ENCODE measurements around the gene FANCF.

FANCF gene

DNA sequence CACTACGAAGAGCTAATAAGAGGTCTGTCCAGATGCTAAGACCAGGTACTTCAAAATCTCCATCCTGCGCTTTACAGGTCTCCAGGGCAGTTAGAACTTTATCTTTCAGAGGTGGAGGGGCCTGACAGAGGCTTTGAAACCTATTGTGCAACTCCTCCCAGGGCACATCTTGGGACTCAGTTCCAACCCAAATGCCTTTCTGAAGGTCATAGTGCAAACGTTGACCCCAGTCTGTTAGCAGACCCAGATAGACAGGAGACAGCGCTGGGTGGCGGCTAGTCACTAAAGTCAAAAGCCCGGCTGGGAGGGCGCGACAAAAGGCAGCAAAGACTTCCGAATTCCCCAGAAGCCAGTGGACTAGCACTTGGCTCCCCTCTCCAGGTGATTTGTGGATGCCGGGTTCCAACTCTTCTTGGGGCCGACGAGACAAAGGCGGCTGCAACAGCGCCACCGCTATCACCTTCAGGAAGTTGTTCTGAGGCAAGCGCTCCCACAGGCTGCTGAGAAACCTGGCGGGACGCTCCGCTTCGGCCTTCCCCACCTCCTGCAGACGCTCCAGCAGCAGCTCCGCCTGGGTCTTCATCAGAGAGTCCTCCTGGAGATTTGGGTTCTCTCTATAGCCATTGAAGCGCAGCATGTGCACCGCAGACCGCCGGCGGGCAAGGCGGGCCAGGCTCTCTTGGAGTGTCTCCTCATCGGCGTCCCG lies 728 bp downstream of the FANCF start:
- peak; percentile 65 for DNase-seq

DNA sequence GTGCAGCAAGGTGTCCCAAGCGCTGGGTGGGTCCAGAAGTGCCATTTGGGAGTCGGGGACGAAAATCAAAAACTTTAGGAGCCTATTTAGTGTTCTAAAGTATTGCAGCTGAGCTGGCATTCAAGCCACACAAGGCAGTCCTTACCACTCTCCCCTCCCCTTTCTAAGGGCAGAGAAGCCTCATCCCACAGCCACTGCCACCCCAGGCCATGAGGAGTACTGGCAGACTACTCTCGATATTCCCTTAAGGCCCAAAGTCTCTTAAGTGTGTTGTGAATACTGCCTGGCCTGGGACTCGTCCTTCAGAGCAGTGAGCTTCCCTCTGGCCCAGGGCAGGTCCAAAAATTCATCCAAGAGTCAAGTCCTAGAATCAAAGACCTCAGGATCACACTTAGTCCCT lies 7.8 kb downstream of the FANCF start:
- no peak for DNase-seq

DNA sequence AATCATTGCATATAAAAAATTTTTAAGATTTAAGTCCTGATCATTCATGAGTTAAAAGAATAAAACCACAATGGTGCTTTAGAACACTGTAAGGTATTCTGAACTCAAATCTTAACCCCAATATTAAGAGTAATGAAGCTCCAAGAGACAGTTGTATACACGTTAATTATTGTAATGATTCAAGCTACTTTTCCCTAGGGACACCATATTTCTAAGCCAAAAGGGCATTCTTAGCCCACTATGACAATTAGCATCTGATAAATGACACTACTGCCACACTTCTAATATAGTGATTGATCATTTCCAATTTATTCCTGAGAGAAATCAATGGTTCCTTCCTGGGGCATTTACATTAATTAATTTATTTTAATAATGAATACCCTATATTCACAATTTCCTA lies 21.7 kb downstream of the FANCF start:
- DNase-seq, result no peak

DNA sequence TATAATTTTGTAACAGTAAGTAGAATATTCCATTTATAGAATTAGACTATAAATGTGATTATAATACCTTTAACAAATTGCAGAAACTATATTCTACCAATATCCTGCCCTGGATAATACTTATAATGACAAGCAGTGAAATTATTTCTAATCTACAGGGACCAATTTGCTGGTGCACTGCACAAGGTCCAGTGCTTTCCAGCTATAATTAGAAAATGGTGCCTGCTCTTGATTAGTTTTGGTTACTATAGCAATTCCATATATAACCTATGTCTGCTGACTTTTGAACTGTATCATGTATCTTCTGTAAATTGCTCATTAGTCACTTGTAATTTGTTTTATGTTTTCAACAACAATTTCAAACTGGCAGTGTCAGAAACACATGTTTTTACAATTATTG lies 23.1 kb downstream of the FANCF start:
- no peak for DNase-seq

DNA sequence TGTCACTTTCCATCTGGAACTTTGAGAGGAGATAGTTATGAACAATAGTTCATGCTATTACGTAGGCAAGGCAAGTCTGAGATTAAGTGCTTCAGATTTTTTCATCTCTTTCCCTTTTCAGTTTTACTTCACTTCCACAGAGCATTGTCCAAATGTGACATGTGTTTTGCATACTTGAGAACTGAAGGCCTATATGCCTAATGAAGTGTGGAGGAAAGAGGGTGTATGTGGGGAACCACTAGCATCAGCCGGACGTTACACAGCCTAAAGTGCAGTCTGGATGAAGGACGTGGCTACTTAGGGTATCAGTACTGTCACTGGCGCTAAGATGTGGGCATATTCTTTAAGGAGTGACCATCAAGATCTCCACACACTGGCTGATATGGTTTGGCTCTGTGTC lies 26.2 kb downstream of the FANCF start:
- DNase-seq, result no peak

DNA sequence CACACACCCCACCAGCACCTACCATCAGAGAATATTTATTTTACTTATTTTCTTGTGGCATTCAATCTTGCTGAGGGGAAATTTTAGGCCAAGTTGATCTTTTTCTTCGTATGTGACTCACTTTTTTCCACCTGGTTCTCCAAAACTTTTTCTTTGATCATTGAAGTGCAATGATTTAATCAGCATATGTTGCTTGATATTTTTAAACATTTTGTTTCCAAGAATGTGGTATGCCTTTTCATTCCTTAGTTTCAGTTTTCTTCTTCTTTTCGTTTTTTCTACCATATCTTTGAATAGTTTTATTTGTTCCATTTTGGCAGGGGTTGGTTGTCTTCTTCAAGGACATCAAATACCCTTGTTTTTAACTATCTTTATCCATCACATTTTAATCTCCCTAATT lies 28.6 kb downstream of the FANCF start:
- DNase-seq, result no peak

DNA sequence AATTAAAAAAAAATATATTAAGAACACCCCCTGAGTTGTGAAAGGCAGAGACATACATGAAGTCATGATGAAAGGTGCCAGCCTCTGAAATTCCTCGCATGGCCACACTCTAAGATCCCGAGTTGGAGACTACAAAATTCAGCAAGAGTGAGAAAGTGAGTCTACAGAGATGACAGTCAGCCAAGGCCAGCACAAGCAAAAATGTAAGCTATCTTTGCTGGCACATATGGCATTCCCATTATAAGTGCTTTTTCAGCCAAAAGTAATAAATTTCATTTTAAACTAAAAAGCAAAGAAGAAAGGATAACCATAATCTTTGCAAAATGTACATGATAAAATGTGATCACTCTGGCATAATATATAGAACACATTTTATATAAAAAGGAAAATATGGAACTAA lies 40.6 kb downstream of the FANCF start:
- DNase-seq, result no peak

DNA sequence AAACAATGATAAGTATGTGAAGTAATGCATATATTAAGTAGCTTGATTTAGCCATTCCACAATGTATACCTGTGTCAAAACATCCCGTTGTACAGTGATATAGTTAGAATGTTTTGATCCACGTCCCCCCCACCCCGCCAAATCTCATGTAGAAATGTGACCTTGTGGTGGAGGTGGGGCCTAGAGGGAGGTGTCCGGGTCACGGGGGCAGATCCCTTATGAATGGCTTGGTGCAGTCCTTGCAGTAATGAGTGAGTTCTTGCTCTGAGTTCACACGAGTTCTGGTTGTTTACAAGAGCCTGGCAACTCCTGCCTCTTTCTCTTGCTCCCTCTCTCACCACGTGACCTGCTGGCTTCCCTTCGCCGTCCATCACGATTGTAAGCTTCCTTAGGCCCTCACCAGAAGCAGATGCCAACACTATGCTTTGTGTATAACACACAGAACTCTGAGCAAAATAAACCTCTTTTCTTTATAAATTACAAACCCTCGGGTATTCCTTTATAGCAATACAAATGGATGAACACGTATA lies 41.6 kb downstream of the FANCF start:
- DNase-seq, result no peak

DNA sequence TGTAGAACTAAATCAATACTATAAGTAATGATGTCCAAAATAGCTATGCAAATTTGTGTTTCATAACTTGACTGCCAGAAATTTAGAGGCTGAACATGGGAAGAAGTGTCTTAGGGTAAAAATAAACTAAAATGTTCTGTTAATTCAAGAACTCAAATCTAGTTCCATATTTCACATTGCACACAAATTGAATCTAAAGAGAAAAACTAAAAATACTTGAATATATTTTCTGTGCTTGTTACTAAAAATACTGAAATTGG lies 43.5 kb downstream of the FANCF start:
- no peak for DNase-seq

DNA sequence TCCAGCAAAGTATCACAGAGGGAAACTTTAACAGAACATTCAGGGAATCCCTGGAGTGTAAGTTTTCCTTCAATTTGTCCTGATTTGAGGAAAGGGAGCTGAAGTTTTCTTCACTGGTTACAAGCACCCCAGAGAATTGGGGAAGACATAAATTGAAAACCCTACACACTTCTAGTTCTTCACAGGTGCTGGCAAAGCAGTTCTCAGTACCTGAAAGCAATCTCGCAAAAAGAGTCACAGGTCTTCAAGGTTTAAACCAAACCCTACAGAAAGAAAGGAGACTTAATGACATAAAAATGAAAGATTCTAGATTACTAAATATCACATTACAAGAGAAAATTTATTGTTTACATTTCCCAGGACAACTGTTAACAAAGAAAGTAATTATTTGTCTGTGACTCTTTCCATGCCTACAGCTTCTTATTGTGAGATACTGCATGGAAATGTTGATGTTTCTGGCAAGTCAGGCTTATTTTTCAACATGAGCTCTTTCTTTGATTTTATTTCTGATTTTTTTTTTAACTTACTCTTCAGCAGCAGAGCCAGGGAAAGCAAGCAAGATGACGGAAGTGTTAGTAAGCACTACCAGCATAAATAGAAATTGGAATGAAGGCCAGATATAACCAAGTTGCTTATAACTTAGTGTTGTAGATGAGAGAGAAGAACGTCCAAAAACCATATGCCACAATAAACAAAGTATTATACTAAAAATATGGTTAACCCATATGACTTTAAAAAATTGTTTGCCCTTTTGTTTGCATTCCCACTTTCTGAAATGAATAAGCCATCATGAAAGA lies 44.1 kb downstream of the FANCF start:
- DNase-seq, result no peak

DNA sequence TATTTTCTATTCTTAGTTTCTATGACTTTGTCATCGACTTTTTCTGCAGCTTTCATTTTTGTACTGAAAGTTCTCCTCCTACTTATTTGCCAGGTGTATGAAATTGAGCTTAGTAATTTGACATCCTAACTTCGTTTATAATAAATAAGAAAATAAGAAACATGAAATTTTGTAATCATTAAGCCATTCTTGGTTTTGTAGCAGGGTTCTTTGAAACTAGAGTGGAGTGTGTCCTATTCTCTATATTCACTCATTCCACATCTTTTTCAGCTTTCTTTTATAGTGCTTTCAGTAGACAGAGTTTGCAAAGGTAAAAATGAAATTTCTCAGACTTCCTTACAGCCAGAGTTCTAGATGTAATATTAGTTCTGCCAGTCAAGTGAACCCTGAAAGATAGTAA lies 47.8 kb downstream of the FANCF start:
- DNase-seq, result no peak
